DOHH2 (cell line): ENCODE data around the gene PDE4D.

ENCODE experiments used
- H3F3A ChIP-seq: fragments of 200-600 bp; sonication (generic), shearing (Covaris generic); 2 replicates; pipeline ENCODE4 v1.6.0; 2016; ENCODE audit warnings: antibody characterized with exemption, mild to moderate bottlenecking; ENCODE audit not compliant: control insufficient read depth, insufficient read depth
- H3K27ac ChIP-seq: fragments of 200-600 bp; sonication (generic); 2 replicates; pipeline ENCODE4 v1.5.1; 2014; ENCODE audit warnings: low read depth, mild to moderate bottlenecking, low read length, moderate library complexity
- H3K27me3 ChIP-seq: fragments of 200-600 bp; sonication (generic); 2 replicates; pipeline ENCODE4 v1.6.1; 2014; ENCODE audit warnings: mild to moderate bottlenecking, low read length, mixed read lengths; ENCODE audit not compliant: control insufficient read depth
- H3K36me3 ChIP-seq: fragments of 200-600 bp; sonication (generic); 2 replicates; pipeline ENCODE4 v1.6.1; 2014; ENCODE audit warnings: mild to moderate bottlenecking, low read length, moderate library complexity, mixed read lengths; ENCODE audit not compliant: control insufficient read depth
- H3K4me1 ChIP-seq: fragments of 200-600 bp; sonication (generic); 2 replicates; pipeline ENCODE4 v1.6.1; 2014; ENCODE audit warnings: mild to moderate bottlenecking, low read length, mixed read lengths; ENCODE audit not compliant: control insufficient read depth
- H3K4me2 ChIP-seq: fragments of 200-600 bp; sonication (generic); 2 replicates; pipeline ENCODE4 v1.6.0; 2014; ENCODE audit warnings: mild to moderate bottlenecking, low read length, moderate library complexity
- H3K4me3 ChIP-seq: fragments of 200-600 bp; sonication (generic); 2 replicates; pipeline ENCODE4 v1.5.1; 2014; ENCODE audit warnings: mild to moderate bottlenecking, low read length, mixed read lengths
- H3K79me2 ChIP-seq: fragments of 200-600 bp; sonication (generic); 2 replicates; pipeline ENCODE4 v1.6.1; 2014; ENCODE audit warnings: mild to moderate bottlenecking, low read length, mixed read lengths; ENCODE audit not compliant: control insufficient read depth
- H3K9me2 ChIP-seq: fragments of 200-600 bp; sonication (generic); replicated peaks from 2 replicates; pipeline ENCODE4 v1.6.1; 2014; ENCODE audit warnings: mild to moderate bottlenecking, low read length, mixed read lengths; ENCODE audit not compliant: control insufficient read depth
- H3K9me3 ChIP-seq: fragments of 200-600 bp; sonication (generic); 2 replicates; pipeline ENCODE4 v1.6.1; 2014; ENCODE audit warnings: antibody characterized with exemption, low read length, mixed read lengths; ENCODE audit not compliant: control insufficient read depth, insufficient read depth
- H4K20me1 ChIP-seq: fragments of 200-600 bp; sonication (generic); 2 replicates; pipeline ENCODE4 v1.6.0; 2014; ENCODE audit warnings: low read depth, mild to moderate bottlenecking, antibody characterized with exemption, low read length, moderate library complexity; ENCODE audit not compliant: control insufficient read depth, insufficient read depth
- EZH2phosphoT487 ChIP-seq: fragments of 200-600 bp; sonication (generic); IDR thresholded peaks from 2 replicates; pipeline ENCODE4 v1.6.1; 2017; ENCODE audit warnings: borderline replicate concordance, mild to moderate bottlenecking, antibody characterized with exemption, low read length, moderate library complexity, mixed read lengths
- TF ChIP-seq, protein P1 (sequence below): fragments of 200-600 bp; sonication (generic); IDR thresholded peaks from one replicate; pipeline ENCODE4 v1.5.1; 2014; ENCODE audit warnings: antibody characterized with exemption, mild to moderate bottlenecking, low read depth, low read length; ENCODE audit not compliant: poor library complexity, severe bottlenecking

The PDE4D gene

DNA sequence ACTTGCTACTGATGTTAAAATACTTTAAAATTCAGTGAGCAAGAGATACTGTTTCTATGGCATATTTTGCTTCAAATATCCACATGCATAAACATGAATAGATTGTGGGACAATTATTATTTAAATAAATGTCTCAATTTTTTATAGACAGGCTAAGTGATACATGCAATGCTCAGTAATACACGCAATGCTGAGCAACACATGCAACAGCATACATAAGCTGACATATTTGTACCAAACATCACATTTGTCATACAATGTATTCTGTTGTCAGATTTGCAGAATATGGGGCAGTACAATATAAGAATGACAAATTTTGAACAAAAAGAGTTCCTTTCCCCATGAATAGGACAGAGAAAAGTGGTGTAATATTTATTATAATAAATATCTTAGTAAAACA, 155.5 kb downstream of the PDE4D start:
- Histone ChIP-seq H4K20me1 (no peaks in the 10 kb centered on the region), H3K4me3 (no peak overlapping the region), H3K27me3 (no peaks in the 10 kb centered on the region), H3K4me1 (no peaks in the 10 kb centered on the region), H3F3A (no peaks in the 10 kb centered on the region), H3K4me2 (no peak overlapping the region), H3K27ac (no peak overlapping the region), H3K9me3 (no peaks in the 10 kb centered on the region), H3K9me2 (no peaks in the 10 kb centered on the region), H3K36me3 (no peaks in the 10 kb centered on the region), H3K79me2 (no peaks in the 10 kb centered on the region)
- no peak for TF ChIP-seq EZH2phosphoT487
- TF ChIP-seq, protein P1, sequence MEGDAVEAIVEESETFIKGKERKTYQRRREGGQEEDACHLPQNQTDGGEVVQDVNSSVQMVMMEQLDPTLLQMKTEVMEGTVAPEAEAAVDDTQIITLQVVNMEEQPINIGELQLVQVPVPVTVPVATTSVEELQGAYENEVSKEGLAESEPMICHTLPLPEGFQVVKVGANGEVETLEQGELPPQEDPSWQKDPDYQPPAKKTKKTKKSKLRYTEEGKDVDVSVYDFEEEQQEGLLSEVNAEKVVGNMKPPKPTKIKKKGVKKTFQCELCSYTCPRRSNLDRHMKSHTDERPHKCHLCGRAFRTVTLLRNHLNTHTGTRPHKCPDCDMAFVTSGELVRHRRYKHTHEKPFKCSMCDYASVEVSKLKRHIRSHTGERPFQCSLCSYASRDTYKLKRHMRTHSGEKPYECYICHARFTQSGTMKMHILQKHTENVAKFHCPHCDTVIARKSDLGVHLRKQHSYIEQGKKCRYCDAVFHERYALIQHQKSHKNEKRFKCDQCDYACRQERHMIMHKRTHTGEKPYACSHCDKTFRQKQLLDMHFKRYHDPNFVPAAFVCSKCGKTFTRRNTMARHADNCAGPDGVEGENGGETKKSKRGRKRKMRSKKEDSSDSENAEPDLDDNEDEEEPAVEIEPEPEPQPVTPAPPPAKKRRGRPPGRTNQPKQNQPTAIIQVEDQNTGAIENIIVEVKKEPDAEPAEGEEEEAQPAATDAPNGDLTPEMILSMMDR: no peak

DNA sequence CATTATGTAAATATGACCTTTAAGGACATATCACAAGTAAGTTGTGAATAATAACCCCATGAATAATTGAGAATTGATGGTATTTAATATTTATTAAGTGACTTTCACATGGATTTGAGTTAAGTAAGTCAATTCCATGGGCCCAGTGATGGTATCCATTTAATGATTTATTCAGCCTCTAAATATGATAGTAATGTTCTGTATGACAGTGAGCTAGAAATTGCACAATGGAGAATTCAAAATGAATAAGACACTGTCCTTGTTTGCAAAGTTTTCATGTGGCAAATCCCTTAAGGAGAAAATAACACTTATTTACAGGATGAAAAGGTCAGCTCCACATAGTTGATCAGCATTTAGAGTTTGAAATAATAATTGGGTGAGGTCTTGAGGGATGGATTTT, 160.7 kb downstream of the PDE4D start:
- Histone ChIP-seq H3K4me3 (no peak overlapping the region), H3K4me2 (no peak overlapping the region), H3F3A (no peaks in the 10 kb centered on the region), H3K9me3 (no peaks in the 10 kb centered on the region), H3K27ac (no peak overlapping the region), H3K4me1 (no peaks in the 10 kb centered on the region), H3K9me2 (no peaks in the 10 kb centered on the region), H3K27me3 (no peaks in the 10 kb centered on the region), H4K20me1 (no peaks in the 10 kb centered on the region), H3K36me3 (no peaks in the 10 kb centered on the region), H3K79me2 (no peaks in the 10 kb centered on the region)
- TF ChIP-seq EZH2phosphoT487: no peak
- TF ChIP-seq, protein P1: no peak

DNA sequence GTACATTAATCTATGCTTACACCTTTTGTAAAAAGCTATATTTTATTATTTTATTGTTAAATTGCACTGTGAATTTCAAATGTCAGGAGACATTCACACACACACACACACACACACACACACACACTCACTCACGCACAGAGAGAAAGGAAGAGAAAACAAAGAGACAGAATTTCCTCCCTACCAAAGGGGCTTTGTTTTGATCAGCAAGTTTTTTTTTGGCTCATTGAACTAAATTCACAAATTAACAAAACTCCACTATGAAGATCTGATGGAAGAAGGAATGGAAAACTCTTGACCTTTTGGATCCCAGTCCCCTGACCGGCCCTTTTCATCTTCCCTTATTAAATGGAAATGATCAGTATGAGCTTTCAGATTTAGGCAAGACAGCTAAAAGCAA, 161.2 kb downstream of the PDE4D start:
- Histone ChIP-seq H3K79me2 (no peaks in the 10 kb centered on the region), H3K9me2 (no peaks in the 10 kb centered on the region), H3K4me2 (no peak overlapping the region), H3K4me3 (no peak overlapping the region), H4K20me1 (no peaks in the 10 kb centered on the region), H3F3A (no peaks in the 10 kb centered on the region), H3K27ac (no peak overlapping the region), H3K27me3 (no peaks in the 10 kb centered on the region), H3K4me1 (no peaks in the 10 kb centered on the region), H3K9me3 (no peaks in the 10 kb centered on the region), H3K36me3 (no peaks in the 10 kb centered on the region)
- TF ChIP-seq, protein P1: no peak
- no peak for TF ChIP-seq EZH2phosphoT487

DNA sequence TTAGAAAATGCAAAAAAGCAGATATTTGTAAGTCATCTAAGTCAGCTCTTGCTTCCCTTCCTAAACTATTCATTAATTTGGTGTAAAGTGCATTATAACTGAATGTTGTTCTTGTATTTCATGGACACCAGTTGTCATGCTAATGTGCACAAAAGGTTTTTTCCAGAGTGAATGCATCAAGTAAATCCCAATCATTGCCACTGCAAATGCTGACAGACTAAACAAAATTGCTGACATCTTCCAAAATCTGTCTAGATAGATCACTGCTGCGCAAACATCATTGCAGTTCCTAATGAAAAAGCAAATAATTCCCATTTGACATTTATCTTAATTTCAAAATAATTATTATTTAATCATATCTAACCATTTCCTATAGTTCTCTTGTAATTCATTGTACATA, 161.7 kb downstream of the PDE4D start:
- no peaks in the 10 kb centered on the region for H3K9me3 ChIP-seq
- TF ChIP-seq, protein P1: no peak
- no peak for TF ChIP-seq EZH2phosphoT487
- H3F3A ChIP-seq: no peaks in the 10 kb centered on the region
- H3K79me2 ChIP-seq: no peaks in the 10 kb centered on the region
- no peaks in the 10 kb centered on the region for H3K27me3 ChIP-seq
- H3K27ac ChIP-seq: no peak overlapping the region
- H3K4me2 ChIP-seq: no peak overlapping the region
- no peaks in the 10 kb centered on the region for H3K9me2 ChIP-seq
- no peaks in the 10 kb centered on the region for H3K36me3 ChIP-seq
- H3K4me3 ChIP-seq: no peak overlapping the region
- no peaks in the 10 kb centered on the region for H4K20me1 ChIP-seq
- no peaks in the 10 kb centered on the region for H3K4me1 ChIP-seq
